ENCODE data around the gene GBP5. TPM values are rescaled to one million over a fixed set of nuclear protein-coding genes. Genes with fewer than 3 reads are reported as not detected.

The GBP5 gene, protein sequence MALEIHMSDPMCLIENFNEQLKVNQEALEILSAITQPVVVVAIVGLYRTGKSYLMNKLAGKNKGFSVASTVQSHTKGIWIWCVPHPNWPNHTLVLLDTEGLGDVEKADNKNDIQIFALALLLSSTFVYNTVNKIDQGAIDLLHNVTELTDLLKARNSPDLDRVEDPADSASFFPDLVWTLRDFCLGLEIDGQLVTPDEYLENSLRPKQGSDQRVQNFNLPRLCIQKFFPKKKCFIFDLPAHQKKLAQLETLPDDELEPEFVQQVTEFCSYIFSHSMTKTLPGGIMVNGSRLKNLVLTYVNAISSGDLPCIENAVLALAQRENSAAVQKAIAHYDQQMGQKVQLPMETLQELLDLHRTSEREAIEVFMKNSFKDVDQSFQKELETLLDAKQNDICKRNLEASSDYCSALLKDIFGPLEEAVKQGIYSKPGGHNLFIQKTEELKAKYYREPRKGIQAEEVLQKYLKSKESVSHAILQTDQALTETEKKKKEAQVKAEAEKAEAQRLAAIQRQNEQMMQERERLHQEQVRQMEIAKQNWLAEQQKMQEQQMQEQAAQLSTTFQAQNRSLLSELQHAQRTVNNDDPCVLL
- 0.07 TPM in 1 of 2 replicates, not detected in the other for total RNA-seq

DNA sequence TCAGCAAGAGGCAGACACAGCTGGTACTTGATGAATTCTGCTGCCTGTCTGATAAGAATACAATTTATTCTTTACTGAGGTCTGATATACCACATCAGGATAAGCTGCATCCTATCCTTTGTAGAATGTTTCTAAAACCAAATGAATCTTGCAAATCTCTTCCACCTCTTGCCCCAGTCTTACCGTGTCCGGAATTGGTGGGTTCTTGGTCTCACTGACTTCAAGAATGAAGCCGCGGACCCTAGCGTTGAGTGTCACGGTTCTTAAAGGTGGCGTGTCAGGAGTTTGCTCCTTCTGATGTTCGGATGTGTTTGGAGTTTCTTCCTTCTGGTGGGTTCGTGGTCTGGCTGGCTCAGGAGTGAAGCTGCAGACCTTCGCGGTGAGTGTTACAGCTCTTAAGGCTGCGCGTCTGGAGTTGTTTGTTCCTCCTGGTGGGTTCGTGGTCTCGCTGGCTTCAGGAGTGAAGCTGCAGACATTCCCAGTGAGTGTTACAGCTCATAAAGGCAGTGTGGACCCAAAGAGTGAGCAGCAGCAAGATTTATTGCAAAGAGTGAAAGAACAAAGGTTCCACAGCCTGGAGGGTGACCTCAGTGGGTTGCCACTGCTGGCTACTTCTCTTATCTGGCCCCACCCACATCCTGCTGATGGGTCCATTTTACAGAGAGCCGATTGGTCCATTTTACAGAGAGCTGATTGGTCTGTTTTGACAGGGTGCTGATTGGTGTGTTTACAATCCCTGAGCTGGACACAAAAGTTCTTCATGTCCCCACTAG lies at the start of gene GBP5:
Gene GBP5 (minus strand): TSS at position 592 of the 773 bp plus-strand sequence. CDS start 3,305 bp downstream, outside the sequence.

Other genes with a start within 250 kb of the GBP5 start
- gene GBP3, start 250.0 kb downstream of the GBP5 start, total RNA-seq: 12.1 and 19.3 TPM in 2 replicates
- 12.4 and 15.1 TPM in 2 replicates for gene GBP1, start 207.7 kb downstream of the GBP5 start, total RNA-seq
- gene GBP2, start 146.7 kb downstream of the GBP5 start, total RNA-seq: 24.2 and 44.6 TPM in 2 replicates
- gene GBP7, start 96.9 kb downstream of the GBP5 start, total RNA-seq: not detected in 2 replicates
- gene GBP4, start 73.9 kb downstream of the GBP5 start, total RNA-seq: 0.52 and 0.66 TPM in 2 replicates
- gene GBP6, start 91.2 kb upstream of the GBP5 start, total RNA-seq: not detected in 2 replicates

Measured in smooth muscle cell of the pulmonary artery (primary cell).